ENCODE results near the gene RPP21.

Gene RPP21

DNA sequence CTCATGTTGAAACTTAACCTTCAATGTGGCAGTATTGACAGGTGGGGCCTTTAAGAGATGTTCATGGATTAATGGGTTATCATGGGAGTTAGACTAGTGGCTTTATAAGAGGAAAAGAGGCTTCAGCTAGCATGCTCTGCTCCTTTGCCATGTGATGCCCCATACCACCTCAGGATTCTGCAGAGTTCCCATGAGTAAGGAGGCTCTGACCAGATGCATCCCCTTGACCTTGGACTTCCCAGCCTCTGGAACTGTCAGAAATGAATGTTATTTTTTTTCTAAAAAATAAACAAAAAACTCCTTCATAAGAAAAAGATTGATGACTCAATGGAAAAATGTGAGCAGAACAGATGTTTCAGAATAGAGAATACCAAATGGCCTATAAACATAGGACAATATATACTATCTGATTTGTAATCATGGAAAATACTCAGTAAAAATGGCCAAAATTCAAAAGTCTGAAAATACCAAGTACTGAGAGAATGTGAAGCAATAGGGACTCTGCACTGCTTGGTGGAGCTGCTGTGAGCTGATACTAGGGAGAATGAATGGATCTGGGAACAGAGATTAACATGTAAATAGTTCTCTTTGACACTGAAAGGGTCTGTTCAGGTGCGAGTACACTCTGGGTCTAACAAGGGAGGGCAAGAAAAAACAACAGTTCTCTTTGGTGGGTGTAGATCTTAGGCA, 25.7 kb upstream of the RPP21 start:
- Histone ChIP-seq H3K9ac (ENCODE audit: low read depth in 1 of 2, low read length in 2 of 2) (no peak overlapping the region), H3K27me3 (ENCODE audit: control insufficient read depth in 2 of 2, insufficient read depth in 2 of 2, low read length in 2 of 2) (no peaks in the 10 kb centered on the region), H3K27ac (ENCODE audit: low read depth in 2 of 2, low read length in 2 of 2) (no peak overlapping the region), H3K9me3 (ENCODE audit: control insufficient read depth in 2 of 2, low read length in 2 of 2) (no peaks in the 10 kb centered on the region), H3K36me3 (ENCODE audit: control insufficient read depth in 2 of 2, insufficient read depth in 2 of 2, low read length in 2 of 2) (peaks cover 0 to 11% of the 10 kb centered on the region in 2 donors), H3K4me1 (ENCODE audit: control insufficient read depth in 2 of 2, insufficient read depth in 2 of 2, low read length in 2 of 2) (peaks cover 0 to 3% of the 10 kb centered on the region in 2 donors), H3K4me3 (ENCODE audit: low read length in 2 of 2) (no peak overlapping the region)

DNA sequence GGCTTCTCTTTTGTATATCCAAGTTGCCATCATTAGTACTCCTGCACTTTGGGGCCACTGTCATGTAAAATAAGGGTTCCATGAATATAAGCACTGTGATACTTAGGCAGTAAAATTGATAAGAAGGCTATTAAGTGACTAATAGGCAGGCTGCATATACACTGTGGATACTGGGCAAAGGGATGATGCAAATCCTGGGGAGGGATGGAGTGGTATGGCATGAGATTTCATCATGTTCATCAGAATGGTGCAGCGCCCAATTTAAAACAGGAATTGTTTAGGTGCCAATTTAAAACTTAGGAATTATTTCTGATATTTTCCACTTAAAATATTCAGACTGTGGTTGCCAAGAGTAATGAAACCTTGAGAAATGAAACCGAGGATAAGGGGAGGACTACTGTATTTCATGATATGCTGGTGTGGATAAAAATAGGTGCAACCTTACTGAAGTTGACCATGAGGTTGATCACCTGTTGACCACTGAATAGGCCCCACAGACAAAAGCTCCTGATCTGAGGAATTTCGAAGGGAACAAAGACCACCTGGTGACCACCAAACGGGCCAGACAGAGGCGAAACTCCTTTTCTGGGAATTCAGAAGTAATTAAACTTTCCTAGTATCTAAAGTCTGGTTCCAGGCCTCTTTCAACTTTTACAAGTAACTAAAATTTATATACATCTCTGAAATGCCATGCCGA, 23.1 kb upstream of the RPP21 start:
- peaks cover 10 to 16% of the 10 kb centered on the region in 2 donors for H3K4me1 ChIP-seq (ENCODE audit: control insufficient read depth in 2 of 2, insufficient read depth in 2 of 2, low read length in 2 of 2)
- H3K27me3 ChIP-seq (ENCODE audit: control insufficient read depth in 2 of 2, insufficient read depth in 2 of 2, low read length in 2 of 2): no peaks in the 10 kb centered on the region

DNA sequence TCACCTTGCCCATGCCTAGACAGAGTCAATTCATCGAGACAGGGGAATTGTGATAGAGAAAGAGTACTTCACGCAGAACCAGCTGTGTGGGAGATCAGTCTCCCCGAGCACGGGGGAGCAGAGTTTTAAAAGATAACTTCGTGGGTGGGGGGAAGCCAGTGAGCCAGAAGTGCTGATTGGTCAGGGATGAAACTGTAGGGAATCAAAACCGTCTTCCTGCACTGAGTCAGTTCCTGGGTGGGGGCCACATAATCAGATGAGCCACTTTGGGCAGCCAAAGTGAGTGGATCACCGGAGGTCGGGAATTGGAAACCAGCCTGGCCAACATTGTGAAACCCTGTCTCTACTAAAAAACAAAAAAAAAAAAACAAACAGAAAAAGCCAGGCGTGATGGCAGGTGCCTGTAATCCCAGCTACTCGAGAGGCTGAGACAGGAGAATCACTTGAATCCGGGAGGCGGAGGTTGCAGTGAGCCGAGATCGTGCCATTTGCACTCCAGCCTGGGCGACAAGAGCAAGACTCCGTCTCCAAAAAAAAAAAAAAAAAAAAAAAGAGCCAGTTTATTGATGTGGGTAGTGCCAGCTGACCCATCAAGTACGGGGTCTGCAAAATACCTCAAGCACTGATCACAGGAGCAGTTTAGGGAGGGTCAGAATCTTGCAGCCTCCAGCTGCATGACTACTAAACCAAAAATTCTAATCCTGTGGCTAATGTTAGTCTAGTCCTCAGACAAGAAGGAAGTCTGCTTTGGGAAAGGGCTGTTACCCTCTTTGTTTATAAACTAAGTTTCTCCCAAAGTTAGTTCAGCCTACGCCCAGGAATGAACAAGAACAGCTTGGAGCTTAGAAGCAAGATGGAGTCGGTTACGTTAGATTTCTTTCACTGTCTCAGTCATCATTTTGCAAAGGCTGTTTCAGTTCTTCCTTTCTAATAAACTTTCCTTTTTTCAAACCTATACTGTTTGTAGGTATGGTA, 22.1 kb upstream of the RPP21 start:
- Histone ChIP-seq H3K9ac (ENCODE audit: low read depth in 1 of 2, low read length in 2 of 2) (no peak overlapping the region), H3K9me3 (ENCODE audit: control insufficient read depth in 2 of 2, low read length in 2 of 2) (no peaks in the 10 kb centered on the region), H3K4me1 (ENCODE audit: control insufficient read depth in 2 of 2, insufficient read depth in 2 of 2, low read length in 2 of 2) (peaks cover 16 to 22% of the 10 kb centered on the region in 2 donors), H3K36me3 (ENCODE audit: control insufficient read depth in 2 of 2, insufficient read depth in 2 of 2, low read length in 2 of 2) (peaks cover 0 to 3% of the 10 kb centered on the region in 2 donors), H3K27me3 (ENCODE audit: control insufficient read depth in 2 of 2, insufficient read depth in 2 of 2, low read length in 2 of 2) (no peaks in the 10 kb centered on the region), H3K4me3 (ENCODE audit: low read length in 2 of 2) (no peak overlapping the region), H3K27ac (ENCODE audit: low read depth in 2 of 2, low read length in 2 of 2) (no peak overlapping the region)

More for the DNA sequence above, 23.1 kb upstream of the RPP21 start:
- no peak overlapping the region for H3K27ac ChIP-seq (ENCODE audit: low read depth in 2 of 2, low read length in 2 of 2)
- H3K36me3 ChIP-seq (ENCODE audit: control insufficient read depth in 2 of 2, insufficient read depth in 2 of 2, low read length in 2 of 2): peaks cover 0 to 3% of the 10 kb centered on the region in 2 donors
- no peak overlapping the region for H3K4me3 ChIP-seq (ENCODE audit: low read length in 2 of 2)
- H3K9me3 ChIP-seq (ENCODE audit: control insufficient read depth in 2 of 2, low read length in 2 of 2): no peaks in the 10 kb centered on the region
- H3K9ac ChIP-seq (ENCODE audit: low read depth in 1 of 2, low read length in 2 of 2): no peak overlapping the region

DNA sequence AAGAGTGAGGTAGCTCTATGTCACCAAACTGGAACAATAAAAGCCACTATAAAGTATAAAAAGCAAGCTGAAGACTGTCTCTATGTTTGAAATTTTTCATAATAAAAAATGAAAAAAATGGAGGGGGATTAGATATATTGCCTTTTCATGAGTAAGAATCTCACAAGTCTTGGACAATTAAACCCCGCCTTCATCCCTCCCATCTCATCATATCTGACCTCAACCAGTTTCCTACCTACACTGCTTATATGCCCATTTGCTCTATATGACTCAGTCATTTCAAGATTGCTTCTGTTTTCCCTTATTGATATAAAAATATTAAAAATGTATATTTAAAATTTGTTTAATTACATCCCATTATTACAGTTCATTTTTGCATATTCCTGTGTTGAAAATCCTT, 21.1 kb upstream of the RPP21 start:
- H3K4me3 ChIP-seq (ENCODE audit: low read length in 2 of 2): no peak overlapping the region
- no peak overlapping the region for H3K9ac ChIP-seq (ENCODE audit: low read depth in 1 of 2, low read length in 2 of 2)
- no peaks in the 10 kb centered on the region for H3K27me3 ChIP-seq (ENCODE audit: control insufficient read depth in 2 of 2, insufficient read depth in 2 of 2, low read length in 2 of 2)
- H3K27ac ChIP-seq (ENCODE audit: low read depth in 2 of 2, low read length in 2 of 2): no peak overlapping the region
- peaks cover 0 to 3% of the 10 kb centered on the region in 2 donors for H3K36me3 ChIP-seq (ENCODE audit: control insufficient read depth in 2 of 2, insufficient read depth in 2 of 2, low read length in 2 of 2)
- peaks cover 15 to 22% of the 10 kb centered on the region in 2 donors for H3K4me1 ChIP-seq (ENCODE audit: control insufficient read depth in 2 of 2, insufficient read depth in 2 of 2, low read length in 2 of 2)
- no peaks in the 10 kb centered on the region for H3K9me3 ChIP-seq (ENCODE audit: control insufficient read depth in 2 of 2, low read length in 2 of 2)

DNA sequence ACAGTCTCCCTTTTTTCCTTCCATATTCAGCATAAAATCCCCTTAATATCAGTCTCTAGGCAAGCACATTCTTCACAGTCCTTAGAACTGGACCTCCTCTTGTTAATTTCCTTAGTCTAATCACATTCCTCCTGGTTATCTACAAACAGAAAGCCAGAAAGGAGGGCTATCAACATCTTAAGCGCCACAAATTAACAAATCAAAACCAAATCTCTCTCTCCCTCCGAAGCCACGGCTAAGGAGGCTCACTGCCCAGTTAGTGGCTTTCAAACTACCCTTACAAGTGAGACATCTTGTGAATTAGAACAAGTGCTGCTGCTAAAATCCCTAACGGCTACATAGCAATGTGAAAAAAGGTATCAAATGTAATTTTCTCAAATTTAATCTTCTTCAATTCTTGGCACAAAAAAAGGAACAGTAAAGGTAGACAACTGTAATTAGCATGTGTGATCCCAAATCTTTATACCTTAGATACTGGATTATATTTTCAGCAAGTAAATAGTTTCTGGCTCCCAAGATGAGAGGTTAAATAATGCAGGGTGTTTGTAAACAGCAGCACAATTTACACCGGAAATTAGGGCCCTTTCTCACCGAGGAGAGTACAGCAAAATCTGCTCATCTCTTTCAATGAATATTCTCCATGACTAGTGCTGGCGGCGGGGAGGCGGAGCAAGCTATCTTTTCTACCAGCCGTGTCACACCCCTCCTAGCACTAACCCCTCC, 19.6 kb upstream of the RPP21 start:
- Histone ChIP-seq H3K4me3 (ENCODE audit: low read length in 2 of 2) (peak overlapping the region; percentile 98 to 99), H3K27ac (ENCODE audit: low read depth in 2 of 2, low read length in 2 of 2) (peak overlapping the region; percentile 94 to 97), H3K36me3 (ENCODE audit: control insufficient read depth in 2 of 2, insufficient read depth in 2 of 2, low read length in 2 of 2) (peaks cover 4 to 12% of the 10 kb centered on the region in 2 donors), H3K9ac (ENCODE audit: low read depth in 1 of 2, low read length in 2 of 2) (peak overlapping the region; percentile 92 to 95), H3K9me3 (ENCODE audit: control insufficient read depth in 2 of 2, low read length in 2 of 2) (no peaks in the 10 kb centered on the region), H3K4me1 (ENCODE audit: control insufficient read depth in 2 of 2, insufficient read depth in 2 of 2, low read length in 2 of 2) (peaks cover 15 to 22% of the 10 kb centered on the region in 2 donors), H3K27me3 (ENCODE audit: control insufficient read depth in 2 of 2, insufficient read depth in 2 of 2, low read length in 2 of 2) (no peaks in the 10 kb centered on the region)

DNA sequence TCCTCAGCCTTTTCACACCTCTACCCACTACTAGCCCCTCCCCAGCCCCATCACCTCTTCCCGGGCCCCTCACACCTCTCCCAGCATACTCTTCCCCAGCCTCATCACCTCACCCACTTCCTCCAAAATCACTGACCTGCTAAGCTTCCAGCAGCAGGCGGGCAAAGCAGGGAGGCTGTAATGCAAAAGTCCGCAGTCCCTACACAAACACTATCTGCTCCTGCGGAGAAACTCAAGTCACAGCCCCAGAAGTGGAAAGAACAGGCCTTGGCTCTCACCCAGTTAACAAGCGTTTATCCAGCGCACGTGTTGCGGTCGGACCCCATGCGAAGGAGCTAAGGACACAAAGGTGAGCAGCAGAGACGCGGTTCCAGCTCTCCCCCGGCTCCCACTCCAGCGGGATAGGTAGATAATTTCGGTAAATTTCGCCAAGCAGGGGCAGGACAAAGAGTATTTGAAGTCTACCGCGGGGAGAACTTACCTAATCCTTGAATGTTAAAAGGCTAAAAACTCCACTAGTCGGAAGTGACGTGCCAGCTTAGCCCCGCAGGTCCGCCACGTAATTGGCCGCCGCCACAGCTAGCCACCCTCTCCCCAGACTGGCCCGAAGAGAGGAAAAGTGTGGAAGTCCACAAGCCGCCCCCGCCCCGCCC, 19.0 kb upstream of the RPP21 start:
- H3K9me3 ChIP-seq (ENCODE audit: control insufficient read depth in 2 of 2, low read length in 2 of 2): no peaks in the 10 kb centered on the region
- no peaks in the 10 kb centered on the region for H3K27me3 ChIP-seq (ENCODE audit: control insufficient read depth in 2 of 2, insufficient read depth in 2 of 2, low read length in 2 of 2)
- H3K4me1 ChIP-seq (ENCODE audit: control insufficient read depth in 2 of 2, insufficient read depth in 2 of 2, low read length in 2 of 2): peaks cover 15 to 22% of the 10 kb centered on the region in 2 donors
- H3K36me3 ChIP-seq (ENCODE audit: control insufficient read depth in 2 of 2, insufficient read depth in 2 of 2, low read length in 2 of 2): peaks cover 10 to 16% of the 10 kb centered on the region in 2 donors
- H3K4me3 ChIP-seq (ENCODE audit: low read length in 2 of 2): peak overlapping the region; percentile 98 to 99
- peak overlapping the region; percentile 94 to 97 for H3K27ac ChIP-seq (ENCODE audit: low read depth in 2 of 2, low read length in 2 of 2)
- H3K9ac ChIP-seq (ENCODE audit: low read depth in 1 of 2, low read length in 2 of 2): peak overlapping the region; percentile 92 to 95

DNA sequence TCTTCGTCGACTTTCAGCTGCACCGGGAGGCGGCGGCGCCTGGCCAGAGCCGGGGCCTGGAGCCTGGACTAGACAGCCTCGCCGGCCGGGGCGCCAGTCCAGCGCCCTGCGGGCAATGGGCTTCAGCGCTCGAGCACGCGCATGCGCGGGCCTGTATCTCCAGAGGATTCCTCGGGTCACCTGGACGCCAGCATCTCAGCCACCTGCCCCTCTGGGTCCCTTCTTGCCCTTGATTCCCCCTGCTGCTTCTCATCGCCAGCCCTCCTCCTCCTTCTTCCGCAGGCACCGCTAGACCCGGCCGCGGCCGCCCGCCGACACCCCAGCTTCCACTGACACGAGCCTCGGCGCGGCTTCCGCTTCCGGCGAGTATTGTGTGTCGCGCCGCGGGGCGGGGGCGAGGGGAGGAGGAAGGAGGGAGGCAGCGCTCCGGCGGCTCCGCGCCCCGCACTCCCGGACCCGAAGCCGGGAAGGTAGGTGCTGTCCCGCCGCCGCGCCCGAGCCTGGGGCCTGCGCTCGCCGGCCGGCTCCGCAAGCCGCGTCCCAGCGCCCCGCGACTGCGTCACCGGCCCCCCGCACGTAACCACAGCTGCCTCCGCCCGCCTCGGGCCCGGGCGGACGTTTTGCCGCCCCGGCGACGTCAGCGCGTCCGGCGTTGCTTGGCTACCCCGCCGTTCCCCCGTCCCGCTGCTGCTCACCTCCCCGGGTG, 18.3 kb upstream of the RPP21 start, which contains the start of gene TRIM39:
TRIM39 (plus strand) TSS at position 402 of the 706 bp plus-strand sequence. CDS start 2,391 bp downstream, outside the sequence.
- Histone ChIP-seq H3K9me3 (ENCODE audit: control insufficient read depth in 2 of 2, low read length in 2 of 2) (no peaks in the 10 kb centered on the region), H3K4me1 (ENCODE audit: control insufficient read depth in 2 of 2, insufficient read depth in 2 of 2, low read length in 2 of 2) (peaks cover 15 to 22% of the 10 kb centered on the region in 2 donors), H3K27ac (ENCODE audit: low read depth in 2 of 2, low read length in 2 of 2) (peak within 1 kb of the TSS; percentile 94 to 97), H3K36me3 (ENCODE audit: control insufficient read depth in 2 of 2, insufficient read depth in 2 of 2, low read length in 2 of 2) (peaks cover 10 to 21% of the 10 kb centered on the region in 2 donors), H3K4me3 (ENCODE audit: low read length in 2 of 2) (peak within 1 kb of the TSS; percentile 98 to 99), H3K27me3 (ENCODE audit: control insufficient read depth in 2 of 2, insufficient read depth in 2 of 2, low read length in 2 of 2) (no peaks in the 10 kb centered on the region), H3K9ac (ENCODE audit: low read depth in 1 of 2, low read length in 2 of 2) (peak within 1 kb of the TSS; percentile 92 to 95)

DNA sequence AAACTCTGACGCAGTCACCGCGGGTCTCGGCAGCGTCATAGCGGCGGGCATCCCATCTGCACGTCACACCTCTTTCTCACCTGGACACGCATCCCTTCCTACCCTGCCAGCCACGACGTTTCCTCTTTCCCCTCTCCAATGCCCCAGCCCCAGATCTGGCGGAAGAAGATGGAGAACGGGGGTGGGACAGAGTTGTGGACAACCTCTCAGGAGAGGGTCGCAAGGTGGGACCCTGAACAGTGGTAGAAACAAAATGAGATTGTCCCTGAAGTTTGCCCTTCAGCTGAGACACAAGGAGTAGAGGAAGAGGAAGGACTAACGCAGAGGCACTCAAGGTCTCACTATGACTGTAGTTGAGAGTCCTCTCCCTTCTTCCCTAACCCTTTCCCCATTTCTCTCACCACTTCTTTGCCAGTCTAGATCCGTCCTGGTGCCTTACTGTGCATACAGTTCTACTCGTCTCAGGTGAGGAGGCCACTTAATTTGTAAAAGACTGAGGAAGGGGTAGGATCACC, 17.7 kb upstream of the RPP21 start:
- peak overlapping the region; percentile 92 to 95 for H3K9ac ChIP-seq (ENCODE audit: low read depth in 1 of 2, low read length in 2 of 2)
- H3K36me3 ChIP-seq (ENCODE audit: control insufficient read depth in 2 of 2, insufficient read depth in 2 of 2, low read length in 2 of 2): peaks cover 13 to 26% of the 10 kb centered on the region in 2 donors
- peak overlapping the region; percentile 94 to 97 for H3K27ac ChIP-seq (ENCODE audit: low read depth in 2 of 2, low read length in 2 of 2)
- peak overlapping the region; percentile 98 to 99 for H3K4me3 ChIP-seq (ENCODE audit: low read length in 2 of 2)
- no peaks in the 10 kb centered on the region for H3K9me3 ChIP-seq (ENCODE audit: control insufficient read depth in 2 of 2, low read length in 2 of 2)
- H3K27me3 ChIP-seq (ENCODE audit: control insufficient read depth in 2 of 2, insufficient read depth in 2 of 2, low read length in 2 of 2): no peaks in the 10 kb centered on the region
- peaks cover 15 to 22% of the 10 kb centered on the region in 2 donors for H3K4me1 ChIP-seq (ENCODE audit: control insufficient read depth in 2 of 2, insufficient read depth in 2 of 2, low read length in 2 of 2)

Data from mucosa of rectum (tissue), 2 donors.